Neural crest cell (in vitro differentiated cells): Measurements from ENCODE around the gene MTMR2. TPM values are rescaled to one million over a fixed set of nuclear protein-coding genes. Genes with fewer than 3 reads are reported as not detected.

Experiments used
- DNase-seq: peaks from one replicate; pipeline ENCODE4 v3.0.0; 2021; ENCODE audit warnings: low read depth, mixed read lengths, low spot score
- H3K27ac Mint-ChIP-seq: one replicate; pipeline ENCODE4 v1.8.0; 2021; ENCODE audit warnings: mild to moderate bottlenecking, mixed read lengths; ENCODE audit not compliant: unreplicated experiment
- H3K27me3 Mint-ChIP-seq: 2 replicates; pipeline ENCODE4 v1.8.0; 2021; ENCODE audit warnings: low read depth, mild to moderate bottlenecking, mixed read lengths
- H3K36me3 Mint-ChIP-seq: 2 replicates; pipeline ENCODE4 v1.8.0; 2021; ENCODE audit warnings: low read depth, mild to moderate bottlenecking, mixed read lengths
- H3K4me1 Mint-ChIP-seq: 2 replicates; pipeline ENCODE4 v1.8.0; 2021; ENCODE audit warnings: mixed read lengths
- H3K4me3 Mint-ChIP-seq: one replicate; pipeline ENCODE4 v1.8.0; 2021; ENCODE audit warnings: mild to moderate bottlenecking, mixed read lengths
- H3K9me3 Mint-ChIP-seq: 2 replicates; pipeline ENCODE4 v1.8.0; 2021; ENCODE audit warnings: mixed read lengths
- CTCF ChIP-seq: fragments of 200-600 bp; sonication (generic); conservative IDR thresholded peaks from 2 replicates; pipeline ENCODE4 v1.5.0; 2021; ENCODE audit warnings: antibody characterized with exemption, mild to moderate bottlenecking
- total RNA-seq: library from RNA; stranded (reverse); gene quantifications from 2 replicates; pipeline ENCODE4 v1.2.1, GENCODE V29; 2021

Gene MTMR2
- total RNA-seq, 1 donor from 2014 or later, result 49.9 TPM

- Mint-ChIP-seq H3K27me3 (no peaks in the 10 kb centered on the region), H3K36me3 (no peaks in the 10 kb centered on the region), H3K27ac (no peak overlapping the region), H3K9me3 (no peaks in the 10 kb centered on the region), H3K4me1 (no peaks in the 10 kb centered on the region), H3K4me3 (no peak overlapping the region)
- DNase-seq, result no peak
- no peak for TF ChIP-seq CTCF
These were observed 9.9 kb downstream of the MTMR2 start for GRCh38 chr11:95913830-95914615.

DNA sequence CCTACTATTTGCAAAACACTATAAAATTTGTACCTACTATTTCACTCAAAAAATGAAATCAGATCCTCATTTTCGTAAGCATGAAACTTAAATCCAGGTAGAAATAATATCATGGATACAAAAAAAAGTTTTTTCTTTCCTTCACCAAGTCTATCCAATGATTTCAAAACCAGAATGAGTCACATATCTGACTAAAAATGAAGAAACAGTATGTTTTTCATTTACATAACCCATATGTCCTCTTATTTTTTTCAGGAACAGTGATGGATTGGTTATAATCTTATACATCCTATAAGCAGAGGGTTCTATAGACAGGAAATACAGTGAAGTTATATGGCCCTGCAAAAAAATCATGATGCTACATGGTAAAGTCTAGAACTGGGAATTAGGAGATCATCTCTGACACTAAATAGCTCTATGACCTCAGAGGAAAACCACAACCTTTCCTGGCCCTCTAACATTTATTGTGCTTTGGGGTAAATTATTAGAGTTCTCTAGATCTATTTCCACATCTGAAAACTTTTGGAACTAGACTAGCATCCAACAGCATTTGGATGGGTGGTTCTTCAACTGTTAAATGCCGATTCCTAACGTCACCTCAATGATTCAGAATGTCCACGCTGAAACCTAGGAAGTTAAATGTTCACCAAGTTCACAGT lies 10.9 kb downstream of the MTMR2 start:
- H3K27me3 Mint-ChIP-seq, result no peaks in the 10 kb centered on the region
- no peak overlapping the region for H3K4me3 Mint-ChIP-seq
- no peaks in the 10 kb centered on the region for H3K9me3 Mint-ChIP-seq
- H3K27ac Mint-ChIP-seq, result no peak overlapping the region
- no peak for DNase-seq
- no peaks in the 10 kb centered on the region for H3K36me3 Mint-ChIP-seq
- no peaks in the 10 kb centered on the region for H3K4me1 Mint-ChIP-seq
- TF ChIP-seq CTCF, result no peak

GRCh38 chr11:95911369-95911759 lies 12.5 kb downstream of the MTMR2 start:
- H3K4me3 Mint-ChIP-seq, result no peak overlapping the region
- no peak for TF ChIP-seq CTCF
- no peaks in the 10 kb centered on the region for H3K4me1 Mint-ChIP-seq
- DNase-seq, result no peak
- peaks cover 2% of the 10 kb centered on the region for H3K36me3 Mint-ChIP-seq
- H3K27me3 Mint-ChIP-seq, result no peaks in the 10 kb centered on the region
- peak overlapping the region; percentile 17 for H3K27ac Mint-ChIP-seq
- H3K9me3 Mint-ChIP-seq, result no peaks in the 10 kb centered on the region

DNA sequence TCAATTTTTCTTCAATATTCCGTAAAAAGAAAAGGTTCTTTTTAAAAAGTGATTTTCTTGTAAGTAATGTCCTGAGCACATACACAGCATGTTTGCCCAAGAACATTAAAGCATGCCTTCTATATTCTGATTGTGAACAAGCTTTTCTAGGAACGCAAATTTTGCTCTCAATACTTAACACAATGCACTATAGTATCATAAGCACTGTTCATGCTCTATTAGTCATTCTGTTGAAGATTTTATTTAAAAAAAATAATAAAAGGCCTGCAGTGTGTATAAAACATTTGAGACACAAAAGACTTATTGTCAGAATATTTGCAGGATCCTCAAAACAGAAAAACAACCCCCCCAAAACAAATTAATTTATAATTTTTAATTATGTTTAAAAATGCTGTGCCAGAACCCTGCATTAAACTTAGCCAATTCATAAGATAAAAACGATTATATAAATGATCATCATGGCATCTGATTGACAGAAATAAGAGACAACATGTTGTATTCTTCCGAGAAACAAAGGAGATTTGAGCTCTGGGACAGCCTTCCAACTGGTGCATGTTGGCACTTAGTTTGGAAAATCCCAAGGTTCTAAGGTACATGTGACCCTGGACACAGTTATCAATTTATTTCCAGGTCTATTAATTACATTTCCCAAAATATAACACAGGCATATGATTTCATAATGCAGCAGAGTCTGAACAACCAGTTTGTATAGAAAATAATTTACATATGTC lies 13.1 kb downstream of the MTMR2 start:
- DNase-seq, result no peak
- Mint-ChIP-seq H3K9me3 (no peaks in the 10 kb centered on the region), H3K36me3 (peaks cover 3% of the 10 kb centered on the region), H3K4me3 (no peak overlapping the region), H3K27me3 (no peaks in the 10 kb centered on the region), H3K4me1 (no peaks in the 10 kb centered on the region), H3K27ac (no peak overlapping the region)
- no peak for TF ChIP-seq CTCF

DNA sequence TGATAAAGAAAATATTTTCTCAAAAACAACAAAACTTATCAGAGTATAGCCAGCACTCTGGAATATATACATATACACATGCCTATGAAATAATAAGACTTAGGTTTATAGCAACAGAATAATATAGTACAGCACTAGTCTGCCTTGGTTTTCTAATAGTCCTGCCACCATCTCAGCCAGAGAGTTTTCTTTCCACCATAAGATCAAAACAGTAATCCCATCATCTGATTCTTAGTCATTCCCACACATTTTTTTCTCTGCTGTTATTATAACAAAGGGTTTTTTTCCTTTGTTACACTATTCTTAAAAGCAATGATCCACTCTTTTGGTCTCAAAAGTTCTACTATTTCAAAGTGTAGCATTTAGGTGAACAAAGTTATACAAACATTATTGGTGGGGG lies 15.1 kb downstream of the MTMR2 start:
- H3K27me3 Mint-ChIP-seq, result no peaks in the 10 kb centered on the region
- no peaks in the 10 kb centered on the region for H3K9me3 Mint-ChIP-seq
- no peak for DNase-seq
- H3K27ac Mint-ChIP-seq, result no peak overlapping the region
- H3K36me3 Mint-ChIP-seq, result peaks cover 3% of the 10 kb centered on the region
- H3K4me3 Mint-ChIP-seq, result no peak overlapping the region
- TF ChIP-seq CTCF, result no peak
- no peaks in the 10 kb centered on the region for H3K4me1 Mint-ChIP-seq
